ENCODE results near the gene HOXC6. TPM values are rescaled to one million over a fixed set of nuclear protein-coding genes. Genes with fewer than 3 reads are reported as not detected.
"Not testable (repeated sequence)": the region's sequence is repeated elsewhere in the genome, so short reads cannot be mapped to it uniquely, and the experiment has no call there.

Gene HOXC6
- total and polyA plus RNA-seq, 4 experiments from 2014 or later = not detected

GRCh38 chr12:54075974-54076373 lies 47.7 kb downstream of the HOXC6 start:
- Histone ChIP-seq H3K36me3 (ENCODE audit: insufficient read depth, low read length) (no peaks in the 10 kb centered on the region), H3K4me1 (ENCODE audit: insufficient read depth, low read length) (no peaks in the 10 kb centered on the region), H3K4me3 (ENCODE audit: low read length in 2 of 2) (no peak overlapping the region), H3K9me3 (ENCODE audit: control insufficient read depth in 1 of 2, low read length in 2 of 2) (no peaks in the 10 kb centered on the region), H3K27me3 (ENCODE audit: insufficient read depth, low read length) (no peaks in the 10 kb centered on the region), H3K27ac (ENCODE audit: low read depth, low read length) (no peak overlapping the region)
- CTCF ChIA-PET (ENCODE audit: partially characterized antibody) = no interaction called here
- peaks cover 3 to 11% (median 5%) of the 10 kb centered on the region in 4 donors for H3K4me1 Mint-ChIP-seq
- POLR2A ChIA-PET (ENCODE audit: partially characterized antibody) = no interaction called here
- H3K36me3 Mint-ChIP-seq = no peaks in the 10 kb centered on the region
- no peaks in the 10 kb centered on the region for H3K9me3 Mint-ChIP-seq
- intact Hi-C loops (cut with micrococcal nuclease) = no loop called here
- peaks cover 10 to 20% of the 10 kb centered on the region in 2 donors for H3K27me3 Mint-ChIP-seq
- DNase-seq = no peak
- no peak overlapping the region for H3K4me3 Mint-ChIP-seq
- no peak overlapping the region for H3K27ac Mint-ChIP-seq

- H3K4me1 ChIP-seq (ENCODE audit: insufficient read depth, low read length); H3K9me3 ChIP-seq (ENCODE audit: control insufficient read depth in 1 of 2, low read length in 2 of 2); H3K27ac ChIP-seq (ENCODE audit: low read depth, low read length); intact Hi-C loops (cut with micrococcal nuclease); DNase-seq; H3K27me3 ChIP-seq (ENCODE audit: insufficient read depth, low read length); CTCF ChIA-PET (ENCODE audit: partially characterized antibody); H3K36me3 ChIP-seq (ENCODE audit: insufficient read depth, low read length); POLR2A ChIA-PET (ENCODE audit: partially characterized antibody); H3K4me3 ChIP-seq (ENCODE audit: low read length in 2 of 2); H3K4me3 Mint-ChIP-seq; H3K36me3 Mint-ChIP-seq; H3K9me3 Mint-ChIP-seq: not testable (repeated sequence)
- peaks cover 6 to 15% of the 10 kb centered on the region in 2 donors for H3K27me3 Mint-ChIP-seq
- peaks cover 13 to 28% (median 18%) of the 10 kb centered on the region in 4 donors for H3K4me1 Mint-ChIP-seq
- peak overlapping the region in 1 of 7 donors; percentile 30 for H3K27ac Mint-ChIP-seq
Measured at GRCh38 chr12:54077843-54078242, 49.6 kb downstream of the HOXC6 start.

- intact Hi-C loops (cut with micrococcal nuclease); CTCF ChIA-PET (ENCODE audit: partially characterized antibody): not testable (repeated sequence)
- peak overlapping the region in 3 of 7 donors; percentile 5 to 59 (median 58) for H3K27ac Mint-ChIP-seq
Measured at GRCh38 chr12:54079115-54079514, 50.9 kb downstream of the HOXC6 start.

More at GRCh38 chr12:54079115-54079514, 50.9 kb downstream of the HOXC6 start:
- H3K4me1 ChIP-seq (ENCODE audit: insufficient read depth, low read length) = peaks cover 10% of the 10 kb centered on the region
- DNase-seq; H3K27ac ChIP-seq (ENCODE audit: low read depth, low read length); H3K4me3 ChIP-seq (ENCODE audit: low read length in 2 of 2); H3K9me3 ChIP-seq (ENCODE audit: control insufficient read depth in 1 of 2, low read length in 2 of 2); POLR2A ChIA-PET (ENCODE audit: partially characterized antibody); H3K27me3 ChIP-seq (ENCODE audit: insufficient read depth, low read length); H3K36me3 ChIP-seq (ENCODE audit: insufficient read depth, low read length); H3K36me3 Mint-ChIP-seq; H3K9me3 Mint-ChIP-seq: not testable (repeated sequence)
- Mint-ChIP-seq H3K4me3 (peak overlapping the region in 1 of 8 donors; percentile 6), H3K4me1 (peaks cover 14 to 40% (median 23%) of the 10 kb centered on the region in 4 donors), H3K27me3 (peaks cover 5 to 13% of the 10 kb centered on the region in 2 donors)

Small RNA genes lying within 50 kb of the gene (microRNA-seq; reads per million reads assigned to microRNA genes)
- gene MIR196A2 (ENCODE audit: borderline microRNAs expressed, borderline number of aligned reads, borderline replicate concordance) (not detected), gene MIR615 (ENCODE audit: borderline microRNAs expressed, borderline number of aligned reads, borderline replicate concordance) (not detected)

Other genes starting within 250 kb of the HOXC6 start
- not detected for gene HOXC13, start 89.6 kb upstream of the HOXC6 start, total RNA-seq
- not detected for gene HOXC13, start 89.6 kb upstream of the HOXC6 start, polyA plus RNA-seq
- not detected for gene HOXC12, start 73.5 kb upstream of the HOXC6 start, total RNA-seq
- gene HOXC12, start 73.5 kb upstream of the HOXC6 start, polyA plus RNA-seq = not detected
- not detected for gene HOXC11, start 55.3 kb upstream of the HOXC6 start, total RNA-seq
- gene HOXC11, start 55.3 kb upstream of the HOXC6 start, polyA plus RNA-seq = not detected
- not detected for gene HOTAIR, start 53.5 kb upstream of the HOXC6 start, total RNA-seq
- not detected for gene HOTAIR, start 53.5 kb upstream of the HOXC6 start, polyA plus RNA-seq
- not detected for gene HOXC10, start 43.3 kb upstream of the HOXC6 start, total RNA-seq
- gene HOXC10, start 43.3 kb upstream of the HOXC6 start, polyA plus RNA-seq = not detected
- not detected for gene HOXC9, start 28.3 kb upstream of the HOXC6 start, total RNA-seq
- not detected for gene HOXC9, start 28.3 kb upstream of the HOXC6 start, polyA plus RNA-seq
- not detected for gene HOXC8, start 19.5 kb upstream of the HOXC6 start, total RNA-seq
- gene HOXC8, start 19.5 kb upstream of the HOXC6 start, polyA plus RNA-seq = not detected
- gene HOXC5, start 4.6 kb downstream of the HOXC6 start, total RNA-seq = not detected
- not detected for gene HOXC5, start 4.6 kb downstream of the HOXC6 start, polyA plus RNA-seq
- gene HOXC4, start 25.4 kb downstream of the HOXC6 start, total RNA-seq = not detected
- gene HOXC4, start 25.4 kb downstream of the HOXC6 start, polyA plus RNA-seq = not detected
- 10 to 100 TPM; 27.2 to 30.7 TPM for gene SMUG1, start 160.5 kb downstream of the HOXC6 start, total RNA-seq
- gene SMUG1, start 160.5 kb downstream of the HOXC6 start, polyA plus RNA-seq = 10 to 100 TPM; 24.6 to 38.2 TPM

Measured in CD4-positive, alpha-beta memory T cell (primary cell).